HG02870 (cell line): ENCODE results near the gene RALGPS2.
A peak's percentile ranks its signal among the peaks of the same experiment; 100 is the strongest.
"Not testable (repeated sequence)": the region's sequence is repeated elsewhere in the genome, so short reads cannot be mapped to it uniquely, and the experiment has no call there.

ENCODE experiments used
- ATAC-seq: cut with Tn5 transposase; IDR thresholded peaks from one replicate; pipeline ENCODE4 v1.9.1; 2021; ENCODE audit warnings: mild to moderate bottlenecking, moderate library complexity; ENCODE audit not compliant: unreplicated experiment

Gene RALGPS2

GRCh38 chr1:178724376-178724727 lies 692 bp upstream of the RALGPS2 start:
- ATAC-seq, result no peak

GRCh38 chr1:178725466-178726086 lies 532 bp downstream of the RALGPS2 start:
- peak; percentile 33 for ATAC-seq

DNA sequence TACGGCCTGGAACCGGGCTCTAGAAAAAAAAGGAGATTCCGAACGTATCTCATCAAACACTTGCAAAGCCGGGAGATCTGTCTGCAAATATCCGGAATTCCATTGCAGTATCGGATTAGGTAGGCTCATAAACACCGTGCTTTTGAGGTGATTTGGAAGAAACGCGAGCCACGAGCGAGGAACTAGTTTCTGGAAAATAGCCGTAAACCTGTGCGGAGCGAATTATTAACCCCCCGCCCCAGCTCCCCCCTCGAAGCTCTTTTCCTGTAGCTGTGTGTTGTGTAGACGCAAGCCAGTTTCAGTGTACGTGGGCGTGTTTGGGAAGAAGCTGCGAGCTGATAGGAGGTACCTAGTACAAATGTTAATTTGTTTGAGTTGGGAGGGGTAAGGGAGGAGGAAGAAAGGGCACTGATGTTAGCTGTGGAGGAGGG lies 1.1 kb downstream of the RALGPS2 start:
- peak; percentile 58 for ATAC-seq

GRCh38 chr1:178726545-178726944 lies 1.5 kb downstream of the RALGPS2 start:
- no peak for ATAC-seq

DNA sequence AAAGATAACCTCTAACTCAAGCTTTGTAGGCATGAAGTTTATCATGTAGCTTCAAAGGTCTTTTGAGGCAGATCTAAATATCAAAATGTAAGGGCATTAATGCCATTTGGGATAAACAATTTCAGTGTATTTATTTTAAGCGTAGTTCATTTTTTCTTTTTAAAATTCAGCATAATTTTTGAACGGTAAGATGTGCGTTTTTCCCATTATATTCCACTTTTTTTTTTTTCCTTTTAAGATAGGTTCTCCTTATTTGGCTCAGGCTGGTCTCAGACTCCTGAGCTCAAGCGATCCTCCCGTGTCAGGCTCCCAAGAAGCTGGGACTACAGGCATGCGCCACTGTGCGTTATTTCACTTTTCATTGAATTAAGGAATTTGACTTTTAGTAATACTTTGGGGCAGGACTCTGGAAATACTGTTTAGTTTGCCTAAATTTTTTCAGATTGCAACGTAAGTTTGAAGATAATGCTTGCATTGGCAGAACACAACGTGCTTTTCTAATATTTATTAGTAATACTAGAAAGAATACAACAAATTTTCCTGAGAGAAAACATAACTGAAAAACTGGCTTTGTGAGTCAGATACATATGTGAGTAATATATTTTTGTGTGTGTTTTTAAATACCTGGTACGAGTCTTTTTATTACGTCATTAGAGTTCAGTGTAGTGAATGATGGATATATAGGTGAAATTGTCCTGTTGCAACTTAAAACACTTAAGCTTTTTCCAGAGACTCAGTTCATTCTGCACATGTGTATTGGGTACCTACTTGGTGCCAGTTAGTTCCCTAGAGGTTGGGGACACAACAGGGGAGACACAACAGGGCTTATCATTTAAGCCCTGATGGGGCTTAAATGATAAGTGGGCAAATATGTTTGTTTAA lies 2.2 kb downstream of the RALGPS2 start:
- ATAC-seq, result no peak

DNA sequence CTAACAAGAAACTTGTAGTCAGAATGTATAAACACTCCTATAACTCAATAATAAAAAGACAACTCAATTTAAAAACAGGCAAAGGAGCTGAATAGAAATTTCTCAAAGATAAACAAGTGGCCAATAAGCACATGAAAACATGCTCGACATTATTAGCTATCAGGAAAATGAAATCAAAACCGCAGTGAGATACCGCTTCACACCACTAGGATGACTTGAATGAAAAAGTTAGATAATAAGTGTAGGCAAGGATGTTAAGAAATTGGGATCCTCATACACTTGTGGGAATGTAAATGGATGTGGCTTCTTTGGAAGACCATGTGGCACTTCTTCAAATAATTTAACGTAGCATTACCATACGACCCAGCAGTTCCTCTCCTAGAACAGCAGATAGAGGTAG lies 8.9 kb downstream of the RALGPS2 start:
- no peak for ATAC-seq

- ATAC-seq, result no peak
These were observed 13.7 kb downstream of the RALGPS2 start for GRCh38 chr1:178738780-178739179.

GRCh38 chr1:178739285-178740045 lies 14.4 kb downstream of the RALGPS2 start:
- no peak for ATAC-seq

GRCh38 chr1:178740491-178740890 lies 15.4 kb downstream of the RALGPS2 start:
- ATAC-seq, result no peak

DNA sequence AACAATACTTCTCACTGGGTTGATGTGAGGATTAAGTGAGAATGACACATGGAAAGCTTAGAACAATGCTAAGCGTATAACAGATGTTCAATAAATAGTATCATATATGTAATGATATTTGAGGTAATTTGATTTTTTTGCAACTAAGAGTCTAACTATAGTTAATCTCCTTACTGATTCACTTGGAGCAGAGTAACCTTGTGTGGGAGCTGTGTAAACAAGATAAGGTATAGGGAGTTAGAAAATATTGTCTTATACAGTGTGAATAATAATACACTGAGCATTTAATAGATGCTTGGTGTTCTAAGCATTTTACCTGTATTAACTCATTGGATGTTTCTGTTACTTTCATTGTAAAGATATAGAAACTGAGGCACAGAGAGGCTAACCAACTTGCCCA lies 15.9 kb downstream of the RALGPS2 start:
- ATAC-seq, result no peak

DNA sequence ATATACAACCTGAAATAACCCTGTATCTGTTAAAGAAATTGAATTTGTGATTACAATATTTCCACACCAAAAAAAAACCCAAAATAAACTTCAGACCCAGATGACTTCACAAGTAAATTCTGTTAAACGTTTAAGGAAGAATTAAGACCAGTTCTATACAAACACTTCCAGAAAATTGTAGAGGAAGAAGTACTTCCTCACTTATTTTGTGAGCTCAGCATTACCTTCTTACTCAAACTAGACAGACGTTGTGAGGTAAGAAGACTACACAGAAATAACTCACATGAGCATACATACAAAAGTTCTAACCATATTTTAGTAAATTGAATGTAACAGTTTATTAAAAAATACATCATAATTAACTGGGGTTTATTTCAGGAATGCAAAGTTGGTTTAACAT lies 18.8 kb downstream of the RALGPS2 start:
- no peak for ATAC-seq

GRCh38 chr1:178745260-178745659 lies 20.2 kb downstream of the RALGPS2 start:
- ATAC-seq, result no peak

GRCh38 chr1:178746345-178746744 lies 21.3 kb downstream of the RALGPS2 start:
- no peak for ATAC-seq

DNA sequence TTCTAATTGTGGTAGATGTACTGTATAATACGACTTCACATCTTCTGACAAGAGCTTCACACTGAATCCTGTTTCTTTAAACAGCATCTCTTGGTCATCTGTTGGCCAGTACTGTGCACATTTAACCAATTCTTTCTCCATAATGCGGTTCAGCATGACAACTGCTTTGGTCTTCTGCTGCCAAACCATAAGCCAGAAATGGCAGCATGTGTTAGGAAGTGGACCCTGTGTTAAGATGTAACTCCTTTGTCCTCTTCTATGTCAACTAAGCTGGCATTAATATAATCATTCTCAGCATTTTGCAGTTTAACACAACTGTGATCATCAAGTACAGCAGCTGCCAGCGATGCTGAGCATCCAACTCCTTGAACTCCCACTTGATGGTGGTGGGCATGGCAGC lies 22.3 kb downstream of the RALGPS2 start:
- ATAC-seq, result not testable (repeated sequence)

DNA sequence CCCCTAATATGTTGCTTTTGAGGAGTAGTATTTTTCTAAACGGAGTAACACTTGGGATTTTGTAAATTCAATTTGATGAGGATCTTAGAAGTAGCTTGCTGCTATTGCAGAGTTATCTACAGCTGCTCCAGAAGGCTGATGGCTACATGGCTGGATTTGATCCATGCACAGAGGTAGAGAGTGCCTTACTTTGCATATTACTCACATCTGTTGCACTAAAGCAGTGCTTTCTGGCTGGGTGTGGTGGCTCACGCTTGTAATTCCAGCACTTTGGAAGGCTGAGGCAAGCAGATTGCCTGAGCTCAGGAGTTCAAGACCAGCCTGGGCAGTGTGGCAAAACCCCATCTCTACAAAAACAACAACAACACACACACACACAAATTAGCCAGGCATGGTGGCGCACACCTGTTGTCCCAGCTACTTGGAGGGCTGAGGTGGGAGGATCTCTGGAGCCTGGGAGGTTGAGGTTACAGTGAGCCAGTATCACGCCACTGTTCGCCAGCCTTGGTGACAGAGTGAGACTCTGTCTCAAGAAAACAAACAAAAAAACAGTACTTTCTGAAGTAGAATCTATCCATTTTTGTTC lies 24.6 kb downstream of the RALGPS2 start:
- no peak for ATAC-seq

DNA sequence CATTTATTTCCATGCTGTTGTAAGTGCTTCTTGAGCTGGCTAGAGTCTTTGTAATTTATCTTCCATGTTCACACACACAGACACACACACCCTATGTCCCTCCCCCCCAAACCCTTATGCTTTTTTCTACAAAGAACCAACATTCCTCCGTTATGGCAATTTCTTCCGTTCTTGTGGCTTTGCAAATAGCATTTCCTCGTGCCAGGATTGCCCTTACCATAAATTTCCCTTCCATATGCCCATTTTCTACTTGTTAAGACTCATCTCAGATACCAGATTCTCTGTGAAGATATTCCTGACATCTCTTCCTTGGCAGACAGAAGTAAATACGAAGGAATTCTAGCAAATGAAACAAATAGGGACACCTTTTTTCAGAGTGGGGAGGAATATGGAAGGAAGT lies 26.0 kb downstream of the RALGPS2 start:
- no peak for ATAC-seq

DNA sequence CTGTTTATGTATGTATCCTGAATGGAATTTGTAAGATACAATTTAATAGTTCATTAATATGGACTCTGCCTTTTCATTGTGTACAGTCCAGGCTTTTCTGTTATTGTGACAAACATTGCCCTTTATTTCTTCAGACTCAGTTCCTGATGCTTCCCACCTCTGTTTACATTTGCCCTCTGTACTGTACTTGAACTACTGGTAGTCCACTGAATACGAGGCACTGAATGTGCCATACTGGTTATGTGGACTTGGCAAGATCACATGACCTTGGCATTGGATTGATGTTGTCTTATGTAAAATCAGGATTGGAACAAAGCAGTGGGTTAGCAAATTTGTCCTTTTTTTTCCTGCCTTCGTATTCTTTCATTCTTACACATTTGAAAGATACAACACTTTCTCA lies 27.8 kb downstream of the RALGPS2 start:
- no peak for ATAC-seq

DNA sequence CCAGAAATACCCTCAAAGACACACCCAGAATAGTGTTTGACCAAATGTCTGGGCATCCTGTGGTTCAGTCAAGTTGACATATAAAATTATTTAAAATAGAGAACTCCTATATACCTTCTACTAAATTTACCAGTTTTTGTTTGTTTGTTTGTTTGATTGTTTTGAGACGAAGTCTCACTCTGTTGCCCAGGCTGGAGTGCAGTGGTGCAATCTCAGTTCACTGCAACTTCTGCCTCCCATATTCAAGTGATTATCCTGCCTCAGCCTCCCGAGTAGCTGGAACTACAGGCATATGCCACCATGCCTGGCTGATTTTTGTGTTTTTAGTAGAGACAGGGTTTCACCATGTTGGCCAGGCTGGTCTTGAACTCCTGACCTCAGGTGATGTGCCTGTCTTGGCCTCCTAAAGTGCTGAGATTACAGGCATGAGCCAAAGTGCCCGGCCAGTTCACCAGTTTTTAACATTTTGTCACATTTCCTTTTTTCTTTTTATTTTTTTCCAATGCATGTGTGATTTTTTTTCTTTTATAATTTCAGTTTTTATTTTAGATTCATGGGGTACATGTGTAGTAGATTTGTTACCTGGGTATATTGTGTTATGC lies 29.7 kb downstream of the RALGPS2 start:
- ATAC-seq, result not testable (repeated sequence)

- ATAC-seq, result no peak
These were observed 43.4 kb downstream of the RALGPS2 start for GRCh38 chr1:178768423-178768822.

DNA sequence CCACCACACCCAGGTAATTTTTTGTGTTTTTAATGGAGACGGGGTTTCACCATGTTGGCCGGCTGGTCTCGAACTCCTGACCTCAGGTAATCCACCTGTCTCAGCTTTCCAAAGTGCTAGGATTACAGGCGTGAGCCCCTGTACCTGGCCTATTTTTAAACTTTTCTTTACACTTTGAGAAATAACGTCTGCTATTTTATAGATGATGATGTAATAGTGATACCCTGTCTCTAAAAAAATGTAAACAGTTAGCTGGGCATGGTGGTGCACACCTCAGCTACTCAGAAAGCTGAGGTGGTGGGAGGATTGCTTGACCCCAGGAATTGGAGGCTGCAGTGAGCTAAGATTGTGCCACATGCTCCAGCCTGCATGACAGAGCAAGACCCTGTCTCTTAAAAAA lies 47.9 kb downstream of the RALGPS2 start:
- ATAC-seq, result no peak

- no peak for ATAC-seq
These were observed 49.2 kb downstream of the RALGPS2 start for GRCh38 chr1:178774263-178774662.
